ENCODE measurements around the gene SLFN12.
"Not testable (repeated sequence)": the region's sequence is repeated elsewhere in the genome, so short reads cannot be mapped to it uniquely, and the experiment has no call there.

DNA sequence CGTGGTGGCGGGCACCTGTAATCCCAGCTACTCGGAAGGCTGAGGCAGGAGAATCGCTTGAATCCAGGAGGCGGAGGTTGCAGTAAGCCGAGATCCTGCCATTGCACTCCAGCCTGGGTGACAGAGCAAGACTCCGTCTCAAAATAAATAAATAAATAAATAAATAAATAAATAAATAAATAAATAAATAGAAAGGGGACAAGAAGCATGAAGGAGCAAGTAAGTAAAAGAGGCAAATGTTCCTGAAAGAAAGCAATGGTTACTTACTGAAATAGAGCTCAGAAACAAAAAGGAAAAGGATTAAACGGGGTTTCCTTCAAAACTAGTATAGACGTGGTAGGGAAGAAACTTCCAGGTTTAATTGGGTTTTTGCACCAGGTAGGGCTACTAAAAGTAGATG, 11.2 kb downstream of the SLFN12 start:
- not testable (repeated sequence) for TF ChIP-seq POLR2A, CTCF (IDR thresholded peaks at IDR 0.05)
